Neural cell (in vitro differentiated cells): Measurements from ENCODE around the gene SUSD4. TPM values are rescaled to one million over a fixed set of nuclear protein-coding genes. Genes with fewer than 3 reads are reported as not detected.
A peak's percentile ranks its signal among the peaks of the same experiment; 100 is the strongest.

Experiments used
- H2AFZ ChIP-seq: fragments of 200-600, 300-800 bp; sonication (generic), shearing (Covaris generic); 2 replicates; pipeline ENCODE4 v1.6.0; 2014; ENCODE audit warnings: low read depth, mild to moderate bottlenecking, antibody characterized with exemption, low read length, moderate library complexity
- H3F3A ChIP-seq: fragments of 200-600 bp; shearing (Covaris generic); 2 replicates; pipeline ENCODE4 v1.6.1; 2016; ENCODE audit warnings: mild to moderate bottlenecking, moderate library complexity, mixed read lengths, antibody characterized with exemption, low read length; ENCODE audit not compliant: insufficient read depth, poor library complexity, severe bottlenecking
- H3K27ac ChIP-seq: fragments of 200-600, 300-800 bp; sonication (generic), shearing (Covaris generic); 2 replicates; pipeline ENCODE4 v1.5.1; 2014; ENCODE audit warnings: mild to moderate bottlenecking, low read length, moderate library complexity
- H3K27me3 ChIP-seq: fragments of 300-800, 200-600 bp; sonication (generic), shearing (Covaris generic); 2 replicates; pipeline ENCODE4 v1.6.0; 2014; ENCODE audit warnings: mild to moderate bottlenecking, low read depth, low read length, moderate library complexity; ENCODE audit not compliant: insufficient read depth
- H3K36me3 ChIP-seq: fragments of 300-800, 200-600 bp; sonication (generic), shearing (Covaris generic); 2 replicates; pipeline ENCODE4 v1.5.1; 2014; ENCODE audit warnings: mild to moderate bottlenecking, antibody characterized with exemption, low read length, moderate library complexity; ENCODE audit not compliant: insufficient read depth
- H3K4me2 ChIP-seq: fragments of 300-800, 200-600 bp; sonication (generic), shearing (Covaris generic); 2 replicates; pipeline ENCODE4 v1.6.0; 2014; ENCODE audit warnings: mild to moderate bottlenecking, low read length
- H3K4me3 ChIP-seq: fragments of 300-800, 200-600 bp; sonication (generic), shearing (Covaris generic); 2 replicates; pipeline ENCODE4 v1.5.1; 2014; ENCODE audit warnings: mild to moderate bottlenecking, low read length, moderate library complexity
- H3K79me2 ChIP-seq: fragments of 200-600 bp; shearing (Covaris generic); replicated peaks from 2 replicates; pipeline ENCODE4 v1.6.0; 2014; ENCODE audit warnings: mild to moderate bottlenecking, low read length, moderate library complexity; ENCODE audit not compliant: insufficient read depth
- H3K9ac ChIP-seq: fragments of 300-800, 200-600 bp; sonication (generic), shearing (Covaris generic); 2 replicates; pipeline ENCODE4 v1.6.1; 2016; ENCODE audit warnings: mild to moderate bottlenecking, low read length, mixed read lengths
- H3K9me2 ChIP-seq: fragments of 200-600 bp; shearing (Covaris generic); 2 replicates; pipeline ENCODE4 v1.6.1; 2016; ENCODE audit warnings: mild to moderate bottlenecking, low read length, mixed read lengths; ENCODE audit not compliant: insufficient read depth
- H3K9me3 ChIP-seq: fragments of 200-600, 300-800 bp; sonication (generic), shearing (Covaris generic); 2 replicates; pipeline ENCODE4 v1.6.1; 2016; ENCODE audit warnings: mild to moderate bottlenecking, mixed run types, low read length, moderate library complexity, mixed read lengths
- H4K20me1 ChIP-seq: fragments of 200-600 bp; shearing (Covaris generic); 2 replicates; pipeline ENCODE4 v1.6.1; 2016; ENCODE audit warnings: mild to moderate bottlenecking, mixed run types; ENCODE audit not compliant: insufficient read depth
- EP300 ChIP-seq: fragments of 450-650 bp; conservative IDR thresholded peaks from 2 replicates; pipeline ENCODE4 v1.6.1; 2014; ENCODE audit warnings: antibody characterized with exemption, mild to moderate bottlenecking, moderate library complexity; ENCODE audit not compliant: poor library complexity, severe bottlenecking
- EZH2 ChIP-seq: fragments of 200-600, 300-800 bp; shearing (Covaris generic), sonication (generic); IDR thresholded peaks from 2 replicates; pipeline ENCODE4 v1.6.1; 2014; ENCODE audit warnings: antibody characterized with exemption, low read length, borderline replicate concordance, mild to moderate bottlenecking; ENCODE audit not compliant: insufficient read depth, poor library complexity, severe bottlenecking
- MXI1 ChIP-seq: fragments of 450-650 bp; conservative IDR thresholded peaks from 2 replicates; pipeline ENCODE4 v1.6.1; 2014; ENCODE audit warnings: antibody characterized with exemption, mild to moderate bottlenecking; ENCODE audit not compliant: poor library complexity, severe bottlenecking
- POLR2AphosphoS5 ChIP-seq: IDR thresholded peaks from 2 replicates; pipeline ENCODE4 v1.6.1; 2012
- RAD21 ChIP-seq: fragments of 450-650 bp; conservative IDR thresholded peaks from 2 replicates; pipeline ENCODE4 v1.6.1; 2014; ENCODE audit warnings: antibody characterized with exemption, mild to moderate bottlenecking, moderate library complexity
- SMC3 ChIP-seq: fragments of 450-650 bp; conservative IDR thresholded peaks from 2 replicates; pipeline ENCODE4 v1.6.1; 2014; ENCODE audit warnings: antibody characterized with exemption, mild to moderate bottlenecking, moderate library complexity; ENCODE audit not compliant: poor library complexity
- TAF1 ChIP-seq: IDR thresholded peaks from 2 replicates; pipeline ENCODE4 v1.6.1; 2012; ENCODE audit warnings: low read depth
- polyA plus RNA-seq: library from polyadenylated mRNA; depleted of rRNA; stranded (reverse); fragments of >200 nt; gene quantifications from 2 replicates; pipeline ENCODE4 v1.2.3, GENCODE V29; 2014
- TF ChIP-seq, protein P1 (sequence below): fragments of 450-650 bp; IDR thresholded peaks from 2 replicates; pipeline ENCODE4 v1.5.1; 2014; ENCODE audit warnings: antibody characterized with exemption, mild to moderate bottlenecking, moderate library complexity; ENCODE audit not compliant: poor library complexity, severe bottlenecking
- TF ChIP-seq, protein P2 (sequence below): IDR thresholded peaks from 2 replicates; pipeline ENCODE4 v1.6.1; 2012; ENCODE audit warnings: borderline replicate concordance

SUSD4 gene
- polyA plus RNA-seq, 1 donor from 2014 or later: 31.5 TPM

DNA sequence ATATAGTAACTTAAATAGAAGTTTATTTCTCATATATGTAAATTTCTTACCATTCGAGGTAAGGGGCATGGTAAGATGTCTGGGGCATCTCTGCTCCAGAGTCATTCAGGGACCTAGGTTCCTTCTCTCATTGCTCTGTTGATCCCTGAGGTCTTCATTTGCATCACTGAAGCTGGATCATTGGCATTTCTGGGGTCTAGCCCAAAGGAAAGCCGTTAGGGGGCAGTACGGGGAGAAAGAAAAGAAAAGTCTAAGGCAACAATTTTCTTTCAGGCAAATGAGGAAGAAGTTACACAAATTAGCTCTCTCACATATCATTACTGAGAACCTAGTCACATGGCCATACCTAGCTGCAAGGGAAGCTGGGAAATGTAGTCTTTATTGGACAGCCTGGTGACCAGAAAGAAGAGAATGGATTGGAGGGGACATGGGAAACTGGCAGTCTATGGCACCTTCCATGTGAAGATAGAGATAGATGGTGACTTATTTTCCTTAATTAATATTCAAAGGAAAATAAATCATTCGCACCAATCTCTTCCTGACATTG lies 10.2 kb upstream of the SUSD4 start:
- Histone ChIP-seq H3K4me2 (no peak overlapping the region), H4K20me1 (no peaks in the 10 kb centered on the region), H3K9ac (no peak overlapping the region), H3K27me3 (no peaks in the 10 kb centered on the region), H3K79me2 (no peaks in the 10 kb centered on the region), H3K9me2 (no peaks in the 10 kb centered on the region), H3F3A (no peaks in the 10 kb centered on the region), H3K36me3 (no peaks in the 10 kb centered on the region), H3K4me3 (no peak overlapping the region), H3K27ac (no peak overlapping the region), H2AFZ (no peak overlapping the region), H3K9me3 (no peaks in the 10 kb centered on the region)
- no peak for TF ChIP-seq SMC3
- TF ChIP-seq EZH2: no peak
- no peak for TF ChIP-seq TAF1
- TF ChIP-seq, protein P1, sequence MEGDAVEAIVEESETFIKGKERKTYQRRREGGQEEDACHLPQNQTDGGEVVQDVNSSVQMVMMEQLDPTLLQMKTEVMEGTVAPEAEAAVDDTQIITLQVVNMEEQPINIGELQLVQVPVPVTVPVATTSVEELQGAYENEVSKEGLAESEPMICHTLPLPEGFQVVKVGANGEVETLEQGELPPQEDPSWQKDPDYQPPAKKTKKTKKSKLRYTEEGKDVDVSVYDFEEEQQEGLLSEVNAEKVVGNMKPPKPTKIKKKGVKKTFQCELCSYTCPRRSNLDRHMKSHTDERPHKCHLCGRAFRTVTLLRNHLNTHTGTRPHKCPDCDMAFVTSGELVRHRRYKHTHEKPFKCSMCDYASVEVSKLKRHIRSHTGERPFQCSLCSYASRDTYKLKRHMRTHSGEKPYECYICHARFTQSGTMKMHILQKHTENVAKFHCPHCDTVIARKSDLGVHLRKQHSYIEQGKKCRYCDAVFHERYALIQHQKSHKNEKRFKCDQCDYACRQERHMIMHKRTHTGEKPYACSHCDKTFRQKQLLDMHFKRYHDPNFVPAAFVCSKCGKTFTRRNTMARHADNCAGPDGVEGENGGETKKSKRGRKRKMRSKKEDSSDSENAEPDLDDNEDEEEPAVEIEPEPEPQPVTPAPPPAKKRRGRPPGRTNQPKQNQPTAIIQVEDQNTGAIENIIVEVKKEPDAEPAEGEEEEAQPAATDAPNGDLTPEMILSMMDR: no peak
- TF ChIP-seq MXI1: no peak
- no peak for TF ChIP-seq EP300
- TF ChIP-seq, protein P2, sequence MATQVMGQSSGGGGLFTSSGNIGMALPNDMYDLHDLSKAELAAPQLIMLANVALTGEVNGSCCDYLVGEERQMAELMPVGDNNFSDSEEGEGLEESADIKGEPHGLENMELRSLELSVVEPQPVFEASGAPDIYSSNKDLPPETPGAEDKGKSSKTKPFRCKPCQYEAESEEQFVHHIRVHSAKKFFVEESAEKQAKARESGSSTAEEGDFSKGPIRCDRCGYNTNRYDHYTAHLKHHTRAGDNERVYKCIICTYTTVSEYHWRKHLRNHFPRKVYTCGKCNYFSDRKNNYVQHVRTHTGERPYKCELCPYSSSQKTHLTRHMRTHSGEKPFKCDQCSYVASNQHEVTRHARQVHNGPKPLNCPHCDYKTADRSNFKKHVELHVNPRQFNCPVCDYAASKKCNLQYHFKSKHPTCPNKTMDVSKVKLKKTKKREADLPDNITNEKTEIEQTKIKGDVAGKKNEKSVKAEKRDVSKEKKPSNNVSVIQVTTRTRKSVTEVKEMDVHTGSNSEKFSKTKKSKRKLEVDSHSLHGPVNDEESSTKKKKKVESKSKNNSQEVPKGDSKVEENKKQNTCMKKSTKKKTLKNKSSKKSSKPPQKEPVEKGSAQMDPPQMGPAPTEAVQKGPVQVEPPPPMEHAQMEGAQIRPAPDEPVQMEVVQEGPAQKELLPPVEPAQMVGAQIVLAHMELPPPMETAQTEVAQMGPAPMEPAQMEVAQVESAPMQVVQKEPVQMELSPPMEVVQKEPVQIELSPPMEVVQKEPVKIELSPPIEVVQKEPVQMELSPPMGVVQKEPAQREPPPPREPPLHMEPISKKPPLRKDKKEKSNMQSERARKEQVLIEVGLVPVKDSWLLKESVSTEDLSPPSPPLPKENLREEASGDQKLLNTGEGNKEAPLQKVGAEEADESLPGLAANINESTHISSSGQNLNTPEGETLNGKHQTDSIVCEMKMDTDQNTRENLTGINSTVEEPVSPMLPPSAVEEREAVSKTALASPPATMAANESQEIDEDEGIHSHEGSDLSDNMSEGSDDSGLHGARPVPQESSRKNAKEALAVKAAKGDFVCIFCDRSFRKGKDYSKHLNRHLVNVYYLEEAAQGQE: no peak
- TF ChIP-seq POLR2AphosphoS5: no peak
- no peak for TF ChIP-seq RAD21

DNA sequence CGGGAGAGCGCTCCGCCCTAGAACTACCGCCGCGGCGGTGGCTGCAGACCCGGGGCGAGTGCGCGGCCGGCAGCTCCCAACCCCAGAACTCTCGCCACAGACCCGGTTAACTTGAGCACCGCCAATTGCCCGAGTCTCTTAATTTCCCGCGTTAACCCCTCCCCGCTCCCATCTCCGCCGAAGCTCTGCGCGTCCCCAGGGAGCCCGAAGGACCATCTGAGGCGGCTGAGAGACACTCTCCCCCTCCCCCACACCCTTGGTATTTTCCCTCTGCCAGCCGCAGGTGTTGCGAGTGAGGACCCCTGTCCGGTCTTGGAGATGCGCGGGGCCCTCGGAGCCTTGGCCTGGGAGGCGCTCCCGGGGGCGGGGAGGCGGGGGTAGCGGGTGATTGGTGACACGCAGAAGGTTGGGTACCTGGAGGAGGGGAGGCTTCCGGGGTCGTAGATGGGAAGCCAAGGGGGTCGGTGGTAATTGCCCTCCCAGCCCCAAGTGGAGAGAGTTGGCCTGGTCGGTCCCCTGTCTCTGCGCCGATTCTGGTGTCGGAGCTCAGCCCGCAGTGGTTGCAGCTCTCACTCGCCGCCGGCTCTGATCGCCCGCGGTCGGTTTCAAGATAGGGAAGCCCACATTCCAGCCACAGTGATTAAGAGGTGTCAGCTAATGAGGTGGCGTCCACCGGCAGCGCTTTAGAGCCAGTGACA lies 858 bp upstream of the SUSD4 start:
- Histone ChIP-seq H3F3A (no peaks in the 10 kb centered on the region), H3K4me3 (peak overlapping the region; percentile 78), H3K27ac (no peak overlapping the region), H4K20me1 (no peaks in the 10 kb centered on the region), H3K36me3 (no peaks in the 10 kb centered on the region), H3K27me3 (peaks cover 21% of the 10 kb centered on the region), H3K4me2 (peak overlapping the region; percentile 86), H3K9me3 (no peaks in the 10 kb centered on the region), H3K9me2 (no peaks in the 10 kb centered on the region), H3K9ac (peak overlapping the region; percentile 41), H3K79me2 (no peaks in the 10 kb centered on the region), H2AFZ (peak overlapping the region; percentile 33)
- TF ChIP-seq TAF1 (no peak), RAD21 (no peak), EP300 (no peak), MXI1 (peak; percentile 23), SMC3 (no peak)
- TF ChIP-seq, protein P1: no peak
